ENCODE data around the gene HCRTR2.
"Not testable (repeated sequence)": the region's sequence is repeated elsewhere in the genome, so short reads cannot be mapped to it uniquely, and the experiment has no call there.

Gene HCRTR2

GRCh38 chr6:55210952-55211351 lies 36.6 kb downstream of the HCRTR2 start:
- in situ Hi-C loops (cut with HindIII; ENCODE audit: low sequenced_read_pairs) = no loop called here

- in situ Hi-C loops (cut with HindIII; ENCODE audit: low sequenced_read_pairs) = no loop called here
Observed at GRCh38 chr6:55212156-55212555, 37.8 kb downstream of the HCRTR2 start.

- in situ Hi-C loops (cut with HindIII; ENCODE audit: low sequenced_read_pairs) = no loop called here
Observed at GRCh38 chr6:55220961-55221360, 46.6 kb downstream of the HCRTR2 start.

- in situ Hi-C loops (cut with HindIII; ENCODE audit: low sequenced_read_pairs) = no loop called here
Observed at GRCh38 chr6:55227862-55228261, 53.5 kb downstream of the HCRTR2 start.

- in situ Hi-C loops (cut with HindIII; ENCODE audit: low sequenced_read_pairs) = no loop called here
Observed at GRCh38 chr6:55239099-55239498, 64.8 kb downstream of the HCRTR2 start.

GRCh38 chr6:55240975-55241605 lies 66.8 kb downstream of the HCRTR2 start:
- in situ Hi-C loops (cut with HindIII; ENCODE audit: low sequenced_read_pairs) = not testable (repeated sequence)

GRCh38 chr6:55250400-55250799 lies 76.1 kb downstream of the HCRTR2 start:
- in situ Hi-C loops (cut with HindIII; ENCODE audit: low sequenced_read_pairs) = no loop called here

GRCh38 chr6:55255113-55255512 lies 80.8 kb downstream of the HCRTR2 start:
- in situ Hi-C loops (cut with HindIII; ENCODE audit: low sequenced_read_pairs) = no loop called here

GRCh38 chr6:55260181-55260580 lies 85.9 kb downstream of the HCRTR2 start:
- in situ Hi-C loops (cut with HindIII; ENCODE audit: low sequenced_read_pairs) = no loop called here

GRCh38 chr6:55265409-55266114 lies 91.2 kb downstream of the HCRTR2 start:
- in situ Hi-C loops (cut with HindIII; ENCODE audit: low sequenced_read_pairs) = no loop called here

- in situ Hi-C loops (cut with HindIII; ENCODE audit: low sequenced_read_pairs) = no loop called here
Observed at GRCh38 chr6:55266896-55267295, 92.6 kb downstream of the HCRTR2 start.

- in situ Hi-C loops (cut with HindIII; ENCODE audit: low sequenced_read_pairs) = loop anchor here (25.0 kb wide), 1 partner anchor 660 kb away; no protein-coding TSS in a partner anchor
Observed at GRCh38 chr6:55276745-55277530, 102.6 kb downstream of the HCRTR2 start.

GRCh38 chr6:55277646-55278045 lies 103.3 kb downstream of the HCRTR2 start:
- in situ Hi-C loops (cut with HindIII; ENCODE audit: low sequenced_read_pairs) = loop anchor here (25.0 kb wide), 1 partner anchor 660 kb away; no protein-coding TSS in a partner anchor

GRCh38 chr6:55281215-55281614 lies 106.9 kb downstream of the HCRTR2 start:
- in situ Hi-C loops (cut with HindIII; ENCODE audit: low sequenced_read_pairs) = loop anchor here (25.0 kb wide), 1 partner anchor 656 kb away; no protein-coding TSS in a partner anchor

GRCh38 chr6:55282115-55282514 lies 107.8 kb downstream of the HCRTR2 start:
- in situ Hi-C loops (cut with HindIII; ENCODE audit: low sequenced_read_pairs) = loop anchor here (25.0 kb wide), 1 partner anchor 655 kb away; no protein-coding TSS in a partner anchor

- in situ Hi-C loops (cut with HindIII; ENCODE audit: low sequenced_read_pairs) = loop anchor here (25.0 kb wide), 1 partner anchor 650 kb away; no protein-coding TSS in a partner anchor
Observed at GRCh38 chr6:55286824-55287223, 112.5 kb downstream of the HCRTR2 start.

GRCh38 chr6:55290736-55291135 lies 116.4 kb downstream of the HCRTR2 start:
- in situ Hi-C loops (cut with HindIII; ENCODE audit: low sequenced_read_pairs) = loop anchor here (25.0 kb wide), 1 partner anchor 647 kb away; no protein-coding TSS in a partner anchor

GRCh38 chr6:55293116-55293515 lies 118.8 kb downstream of the HCRTR2 start:
- in situ Hi-C loops (cut with HindIII; ENCODE audit: low sequenced_read_pairs) = loop anchor here (25.0 kb wide), 1 partner anchor 644 kb away; no protein-coding TSS in a partner anchor

GRCh38 chr6:55297214-55297613 lies 122.9 kb downstream of the HCRTR2 start:
- in situ Hi-C loops (cut with HindIII; ENCODE audit: low sequenced_read_pairs) = loop anchor here (25.0 kb wide), 1 partner anchor 640 kb away; no protein-coding TSS in a partner anchor

GRCh38 chr6:55299286-55299985 lies 125.1 kb downstream of the HCRTR2 start:
- in situ Hi-C loops (cut with HindIII; ENCODE audit: low sequenced_read_pairs) = loop anchor here (25.0 kb wide), 1 partner anchor 638 kb away; no protein-coding TSS in a partner anchor
